ENCODE data around the gene ARFGAP1.

ARFGAP1 gene

GRCh38 chr20:63272105-63273058, at the start of gene ARFGAP1:
Gene ARFGAP1 (plus strand): TSS chr20:63272813. CDS start chr20:63275581, 2,768 bp downstream.
- DNase-seq (ENCODE audit: low read depth) = peak; percentile 83

- DNase-seq (ENCODE audit: low read depth) = peak; percentile 21
These were observed 49.3 kb upstream of the ARFGAP1 start for GRCh38 chr20:63223121-63223825.

- no peak for DNase-seq (ENCODE audit: low read depth)
These were observed 48.8 kb upstream of the ARFGAP1 start for GRCh38 chr20:63223826-63224207.

GRCh38 chr20:63224412-63225081, 48.1 kb upstream of the ARFGAP1 start:
- DNase-seq (ENCODE audit: low read depth) = peak; percentile 60

GRCh38 chr20:63225082-63225454, 47.5 kb upstream of the ARFGAP1 start:
- no peak for DNase-seq (ENCODE audit: low read depth)

- no peak for DNase-seq (ENCODE audit: low read depth)
These were observed 46.3 kb upstream of the ARFGAP1 start for GRCh38 chr20:63226042-63226943.

- DNase-seq (ENCODE audit: low read depth) = no peak
These were observed 45.4 kb upstream of the ARFGAP1 start for GRCh38 chr20:63227260-63227659.

GRCh38 chr20:63228806-63229205, 43.8 kb upstream of the ARFGAP1 start:
- DNase-seq (ENCODE audit: low read depth) = no peak

GRCh38 chr20:63230800-63231268, 41.8 kb upstream of the ARFGAP1 start:
- peak; percentile 64 for DNase-seq (ENCODE audit: low read depth)

GRCh38 chr20:63232235-63233060, 40.2 kb upstream of the ARFGAP1 start:
- DNase-seq (ENCODE audit: low read depth) = peak; percentile 92

- no peak for DNase-seq (ENCODE audit: low read depth)
These were observed 39.6 kb upstream of the ARFGAP1 start for GRCh38 chr20:63233061-63233344.

- DNase-seq (ENCODE audit: low read depth) = no peak
These were observed 38.7 kb upstream of the ARFGAP1 start for GRCh38 chr20:63233924-63234323.

GRCh38 chr20:63234693-63235398, 37.8 kb upstream of the ARFGAP1 start:
- no peak for DNase-seq (ENCODE audit: low read depth)

GRCh38 chr20:63235399-63235983, 37.1 kb upstream of the ARFGAP1 start, which contains the start of gene BIRC7:
Gene BIRC7 (plus strand): TSS chr20:63235905. CDS start chr20:63236097, 192 bp downstream.
- peak; percentile 14 for DNase-seq (ENCODE audit: low read depth)

- no peak for DNase-seq (ENCODE audit: low read depth)
These were observed 36.3 kb upstream of the ARFGAP1 start for GRCh38 chr20:63236116-63236837.

- DNase-seq (ENCODE audit: low read depth) = no peak
These were observed 34.6 kb upstream of the ARFGAP1 start for GRCh38 chr20:63238031-63238430.

GRCh38 chr20:63238514-63239125, 34.0 kb upstream of the ARFGAP1 start:
- no peak for DNase-seq (ENCODE audit: low read depth)

- DNase-seq (ENCODE audit: low read depth) = no peak
These were observed 33.2 kb upstream of the ARFGAP1 start for GRCh38 chr20:63239431-63239830.
